Thyroid gland (tissue), 4 donors: ENCODE data around the gene CNFN.
"Not testable (repeated sequence)": the region's sequence is repeated elsewhere in the genome, so short reads cannot be mapped to it uniquely, and the experiment has no call there.

Experiments
- CTCF ChIP-seq, 6 experiments: fragments of 200-600 bp in 3 of 6; fragments of 450-650 bp in 3 of 6; sonication (generic) in 3 of 6; IDR thresholded peaks; one replicate each; pipeline ENCODE4 v1.5.1; 2016 to 2019; ENCODE audit warnings: antibody characterized with exemption in 6 of 6, mild to moderate bottlenecking in 2 of 6, inconsistent platforms in 1 of 6, moderate library complexity in 1 of 6
- POLR2A ChIP-seq, 2 donors: fragments of 450-650 bp; IDR thresholded peaks; one replicate each; pipeline ENCODE4 v1.6.1; 2017; ENCODE audit warnings: antibody characterized with exemption in 2 of 2, mild to moderate bottlenecking in 2 of 2, moderate library complexity in 1 of 2

- TF ChIP-seq POLR2A, CTCF (IDR thresholded peaks at IDR 0.05): not testable (repeated sequence)
These were observed 50.2 kb downstream of the CNFN start for GRCh38 chr19:42339922-42340321.
